ENCODE results near the gene MEFV. TPM values are rescaled to one million over a fixed set of nuclear protein-coding genes. Genes with fewer than 3 reads are reported as not detected.

Gene MEFV
- total RNA-seq, 2 donors from 2014 or later: 0.57 to 1.1 TPM

DNA sequence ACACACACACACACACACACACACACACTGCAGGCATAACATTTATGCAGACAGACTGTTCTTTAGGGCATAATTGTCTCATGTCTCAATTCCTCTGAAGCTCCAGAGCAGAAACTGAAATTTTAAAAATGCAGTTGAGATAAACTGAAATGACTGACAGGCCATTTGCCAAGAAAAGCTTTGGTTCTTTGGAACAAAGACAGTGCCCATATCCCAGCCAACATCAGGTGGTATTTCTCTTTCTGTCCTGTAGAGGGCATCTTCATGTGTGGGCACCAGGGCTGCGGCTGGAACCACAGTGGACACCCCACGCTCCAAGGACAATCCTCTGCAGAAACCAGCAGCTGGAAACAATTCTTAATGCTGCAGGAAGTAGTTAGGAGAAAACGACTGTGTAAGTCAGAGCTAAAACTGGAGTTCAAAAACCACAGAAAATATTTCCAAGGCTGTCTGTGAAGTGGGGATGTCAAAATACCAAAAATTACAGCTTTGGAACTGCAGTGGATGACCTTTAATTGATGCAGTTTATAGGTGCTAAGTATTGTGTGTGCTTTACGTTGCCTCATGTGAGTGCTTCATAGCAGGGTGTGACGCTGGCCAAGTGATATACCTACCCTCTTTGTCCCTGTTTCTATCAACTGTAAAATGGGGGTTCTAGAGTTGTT lies 10.6 kb upstream of the MEFV start:
- DNase-seq: no peak
- Histone ChIP-seq H3K4me3 (no peak overlapping the region), H3K4me1 (peaks cover 3% of the 10 kb centered on the region), H3K9ac (ENCODE audit: low read depth in 2 of 2, low read length in 2 of 2) (no peak overlapping the region), H3K36me3 (no peaks in the 10 kb centered on the region), H3K9me3 (no peaks in the 10 kb centered on the region), H3K27ac (no peak overlapping the region), H3K27me3 (no peaks in the 10 kb centered on the region)
- intact Hi-C loops (cut with DNase I): no loop called here
- TF ChIP-seq, protein P1, sequence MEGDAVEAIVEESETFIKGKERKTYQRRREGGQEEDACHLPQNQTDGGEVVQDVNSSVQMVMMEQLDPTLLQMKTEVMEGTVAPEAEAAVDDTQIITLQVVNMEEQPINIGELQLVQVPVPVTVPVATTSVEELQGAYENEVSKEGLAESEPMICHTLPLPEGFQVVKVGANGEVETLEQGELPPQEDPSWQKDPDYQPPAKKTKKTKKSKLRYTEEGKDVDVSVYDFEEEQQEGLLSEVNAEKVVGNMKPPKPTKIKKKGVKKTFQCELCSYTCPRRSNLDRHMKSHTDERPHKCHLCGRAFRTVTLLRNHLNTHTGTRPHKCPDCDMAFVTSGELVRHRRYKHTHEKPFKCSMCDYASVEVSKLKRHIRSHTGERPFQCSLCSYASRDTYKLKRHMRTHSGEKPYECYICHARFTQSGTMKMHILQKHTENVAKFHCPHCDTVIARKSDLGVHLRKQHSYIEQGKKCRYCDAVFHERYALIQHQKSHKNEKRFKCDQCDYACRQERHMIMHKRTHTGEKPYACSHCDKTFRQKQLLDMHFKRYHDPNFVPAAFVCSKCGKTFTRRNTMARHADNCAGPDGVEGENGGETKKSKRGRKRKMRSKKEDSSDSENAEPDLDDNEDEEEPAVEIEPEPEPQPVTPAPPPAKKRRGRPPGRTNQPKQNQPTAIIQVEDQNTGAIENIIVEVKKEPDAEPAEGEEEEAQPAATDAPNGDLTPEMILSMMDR (IDR thresholded peaks at IDR 0.05): peak; percentile 31

DNA sequence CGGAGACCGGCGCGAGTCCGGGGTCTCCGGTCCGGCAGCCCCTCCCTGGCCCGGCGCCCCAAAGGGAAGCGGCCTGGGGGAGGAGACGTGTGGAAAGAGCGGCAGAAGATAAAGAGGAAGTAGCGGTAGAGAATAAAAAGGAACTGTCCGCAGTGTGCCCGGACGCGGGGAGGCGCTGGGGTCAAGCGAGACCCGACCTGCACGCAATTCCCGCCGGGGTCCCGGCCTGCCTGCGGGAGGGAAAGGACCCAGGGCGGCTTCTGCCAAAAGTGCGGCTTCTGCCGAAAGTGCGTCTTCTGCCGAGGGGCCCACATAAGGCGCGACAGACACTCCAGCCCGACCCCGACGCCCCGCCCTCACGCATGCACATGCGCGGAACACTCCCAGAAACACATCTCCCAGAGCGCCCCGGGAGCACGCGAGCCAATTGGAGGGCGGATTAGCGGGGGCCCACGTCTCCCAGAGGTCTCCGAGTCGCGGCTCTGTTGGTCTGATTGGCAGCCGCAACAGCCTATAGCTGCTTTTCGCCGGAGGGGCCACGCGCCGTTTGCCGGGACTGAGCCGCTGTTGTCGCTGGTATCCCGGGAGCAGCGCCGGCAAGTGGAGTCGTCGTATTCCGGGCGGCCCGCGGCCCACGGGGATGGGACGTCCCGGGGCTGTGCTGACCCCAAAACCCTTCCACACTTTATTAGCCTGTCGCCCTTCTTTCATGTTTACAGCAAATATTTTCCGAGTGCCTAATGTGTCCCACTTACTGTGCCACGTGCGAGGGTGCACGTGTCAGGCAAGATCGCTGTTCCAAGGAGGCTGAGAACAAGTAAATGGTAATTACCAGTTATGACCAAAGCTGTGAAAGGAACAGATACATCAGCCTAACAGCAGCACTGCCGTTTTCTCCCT lies 8.0 kb upstream of the MEFV start:
- Histone ChIP-seq H3K27me3 (no peaks in the 10 kb centered on the region), H3K9me3 (no peaks in the 10 kb centered on the region), H3K36me3 (no peaks in the 10 kb centered on the region), H3K4me1 (peaks cover 3% of the 10 kb centered on the region), H3K27ac (peak overlapping the region; percentile 98), H3K9ac (ENCODE audit: low read depth in 2 of 2, low read length in 2 of 2) (peak overlapping the region; percentile 77 to 86), H3K4me3 (peak overlapping the region; percentile 65)
- intact Hi-C loops (cut with DNase I): no loop called here
- TF ChIP-seq, protein P1 (IDR thresholded peaks at IDR 0.05): no peak
- peak; percentile 98 for DNase-seq

DNA sequence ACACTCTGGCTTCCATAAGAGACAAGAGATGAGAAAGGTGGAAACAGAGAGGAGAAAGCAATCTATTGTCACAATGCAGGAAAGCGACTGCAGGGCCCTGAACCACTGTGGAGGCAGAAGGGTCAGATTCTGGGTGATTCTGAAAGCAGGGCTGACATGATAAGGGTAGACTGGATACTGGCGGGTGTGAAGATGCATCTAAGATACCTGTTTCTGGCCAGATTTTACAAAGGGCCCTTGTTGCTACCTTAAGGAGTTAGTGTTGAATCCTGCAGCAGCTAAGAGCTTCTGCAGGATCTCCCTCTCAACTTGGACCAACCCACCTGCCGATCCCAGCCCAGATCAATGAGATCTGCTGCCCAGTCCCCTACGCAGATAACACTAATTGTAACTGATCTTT lies 6.1 kb upstream of the MEFV start:
- no peak for DNase-seq
- H3K36me3 ChIP-seq: no peaks in the 10 kb centered on the region
- H3K27ac ChIP-seq: no peak overlapping the region
- peaks cover 3% of the 10 kb centered on the region for H3K4me1 ChIP-seq
- H3K4me3 ChIP-seq: no peak overlapping the region
- intact Hi-C loops (cut with DNase I): no loop called here
- TF ChIP-seq, protein P1 (IDR thresholded peaks at IDR 0.05): no peak
- H3K27me3 ChIP-seq: no peaks in the 10 kb centered on the region
- H3K9ac ChIP-seq (ENCODE audit: low read depth in 2 of 2, low read length in 2 of 2): no peak overlapping the region
- no peaks in the 10 kb centered on the region for H3K9me3 ChIP-seq

- no peak for DNase-seq
- no peaks in the 10 kb centered on the region for H3K36me3 ChIP-seq
- no peaks in the 10 kb centered on the region for H3K27me3 ChIP-seq
- peaks cover under 1% of the 10 kb centered on the region for H3K4me1 ChIP-seq
- no peak overlapping the region for H3K9ac ChIP-seq (ENCODE audit: low read depth in 2 of 2, low read length in 2 of 2)
- no peak overlapping the region for H3K27ac ChIP-seq
- H3K4me3 ChIP-seq: no peak overlapping the region
- TF ChIP-seq, protein P1 (IDR thresholded peaks at IDR 0.05): no peak
- intact Hi-C loops (cut with DNase I): no loop called here
- no peaks in the 10 kb centered on the region for H3K9me3 ChIP-seq
Observed at GRCh38 chr16:3259836-3260235, 3.4 kb upstream of the MEFV start.

GRCh38 chr16:3256866-3257465 lies 533 bp upstream of the MEFV start:
- Histone ChIP-seq H3K27ac (no peak overlapping the region), H3K4me1 (no peaks in the 10 kb centered on the region), H3K27me3 (no peaks in the 10 kb centered on the region), H3K4me3 (no peak overlapping the region), H3K36me3 (no peaks in the 10 kb centered on the region), H3K9me3 (no peaks in the 10 kb centered on the region), H3K9ac (ENCODE audit: low read depth in 2 of 2, low read length in 2 of 2) (no peak overlapping the region)
- intact Hi-C loops (cut with DNase I): no loop called here
- TF ChIP-seq, protein P1 (IDR thresholded peaks at IDR 0.05): no peak
- DNase-seq: no peak
